Epithelial cell of esophagus (primary cell): Measurements from ENCODE around the gene TARBP2.

ENCODE experiments used
- DNase-seq: peaks from one replicate; pipeline ENCODE4 v3.0.0; 2010; ENCODE audit warnings: low read depth
- H3K4me3 ChIP-seq: 2 replicates; pipeline ENCODE4 v1.5.1; 2011; ENCODE audit warnings: mild to moderate bottlenecking, low read length, control low read depth
- TF ChIP-seq, protein P1 (sequence below): IDR thresholded peaks from 2 replicates; pipeline ENCODE4 v1.5.1; 2011; ENCODE audit warnings: low read depth, mild to moderate bottlenecking, low read length, control low read depth, inconsistent platforms; ENCODE audit not compliant: insufficient read depth; ENCODE audit errors: missing control alignments

The TARBP2 gene

DNA sequence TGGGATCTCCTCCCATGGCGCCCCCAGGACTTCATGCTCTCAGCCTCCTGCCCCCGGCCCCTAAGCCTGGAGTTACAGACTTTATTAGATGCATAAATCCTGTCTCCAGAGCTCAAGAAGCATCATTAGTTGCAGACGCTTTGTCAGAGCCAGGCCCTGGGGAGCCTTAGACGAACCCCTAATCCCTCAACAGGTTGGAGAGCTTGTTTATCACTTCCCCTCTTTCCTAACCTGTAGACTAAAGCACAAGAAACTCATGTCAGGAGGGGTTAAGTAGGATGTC, 6.5 kb downstream of the TARBP2 start:
- TF ChIP-seq, protein P1, sequence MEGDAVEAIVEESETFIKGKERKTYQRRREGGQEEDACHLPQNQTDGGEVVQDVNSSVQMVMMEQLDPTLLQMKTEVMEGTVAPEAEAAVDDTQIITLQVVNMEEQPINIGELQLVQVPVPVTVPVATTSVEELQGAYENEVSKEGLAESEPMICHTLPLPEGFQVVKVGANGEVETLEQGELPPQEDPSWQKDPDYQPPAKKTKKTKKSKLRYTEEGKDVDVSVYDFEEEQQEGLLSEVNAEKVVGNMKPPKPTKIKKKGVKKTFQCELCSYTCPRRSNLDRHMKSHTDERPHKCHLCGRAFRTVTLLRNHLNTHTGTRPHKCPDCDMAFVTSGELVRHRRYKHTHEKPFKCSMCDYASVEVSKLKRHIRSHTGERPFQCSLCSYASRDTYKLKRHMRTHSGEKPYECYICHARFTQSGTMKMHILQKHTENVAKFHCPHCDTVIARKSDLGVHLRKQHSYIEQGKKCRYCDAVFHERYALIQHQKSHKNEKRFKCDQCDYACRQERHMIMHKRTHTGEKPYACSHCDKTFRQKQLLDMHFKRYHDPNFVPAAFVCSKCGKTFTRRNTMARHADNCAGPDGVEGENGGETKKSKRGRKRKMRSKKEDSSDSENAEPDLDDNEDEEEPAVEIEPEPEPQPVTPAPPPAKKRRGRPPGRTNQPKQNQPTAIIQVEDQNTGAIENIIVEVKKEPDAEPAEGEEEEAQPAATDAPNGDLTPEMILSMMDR = no peak
- no peak for DNase-seq
- no peak overlapping the region for H3K4me3 ChIP-seq

DNA sequence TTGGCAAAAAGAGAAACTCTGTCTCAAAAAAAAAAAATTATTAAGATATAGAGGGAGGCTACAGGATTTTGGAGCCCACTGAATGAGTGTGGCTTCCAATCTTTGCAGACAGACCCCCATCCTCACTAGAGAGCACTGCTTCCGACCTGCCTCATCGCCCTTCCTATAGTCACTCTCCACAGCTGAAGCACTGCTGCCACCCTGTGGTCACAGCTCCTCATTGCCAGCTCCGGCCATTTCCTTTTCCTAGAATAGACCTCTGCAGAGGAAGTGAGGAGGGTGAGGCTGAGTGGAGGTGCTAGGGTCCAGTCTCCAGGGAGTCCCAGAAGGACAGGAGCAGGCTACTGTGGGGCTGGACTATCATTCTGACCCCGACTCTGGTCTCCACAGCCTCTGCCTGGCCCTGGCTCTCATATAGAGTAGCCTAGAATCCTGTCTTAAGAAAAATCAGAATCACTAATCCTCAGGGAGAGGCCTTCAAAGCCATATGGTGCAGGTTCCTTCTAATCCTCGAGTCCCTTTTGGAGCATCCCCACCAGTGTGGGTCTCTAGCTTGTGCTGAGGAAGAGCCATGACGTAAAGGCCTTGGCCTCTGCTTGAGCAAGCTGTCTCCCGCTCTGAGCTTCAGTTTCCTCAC, 7.6 kb downstream of the TARBP2 start:
- peak; percentile 75 for DNase-seq
- TF ChIP-seq, protein P1 = peak; percentile 97
- H3K4me3 ChIP-seq = no peak overlapping the region

DNA sequence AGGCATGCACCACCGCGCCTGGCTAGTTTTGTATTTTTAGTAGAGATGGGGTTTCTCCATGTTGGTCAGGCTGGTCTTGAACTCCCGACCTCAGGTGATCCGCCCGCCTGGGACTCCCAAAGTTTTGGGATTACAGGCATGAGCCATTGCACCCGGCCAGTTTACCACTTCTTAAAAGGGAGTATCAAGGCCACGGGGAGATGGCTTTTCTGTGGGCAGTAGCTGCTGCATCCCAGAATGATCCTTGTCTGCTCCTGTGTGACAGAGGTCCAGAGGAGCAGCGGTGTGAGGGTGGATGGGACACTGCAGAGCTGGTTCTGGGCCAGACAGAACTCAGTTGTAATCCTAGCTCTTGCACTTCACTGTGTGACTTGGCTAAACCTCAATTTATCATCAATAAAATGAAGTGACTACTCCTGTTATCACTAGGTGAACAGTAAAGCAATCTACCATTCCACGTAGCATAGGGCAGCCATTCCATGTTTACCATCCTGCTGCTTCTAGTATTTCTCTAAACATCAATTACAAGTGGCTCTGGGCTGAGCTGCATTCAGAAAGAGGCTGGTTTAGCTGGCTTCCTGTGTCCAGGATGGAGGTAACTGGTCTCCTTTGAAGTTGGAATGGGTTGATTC, 9.2 kb downstream of the TARBP2 start:
- no peak overlapping the region for H3K4me3 ChIP-seq
- TF ChIP-seq, protein P1 = no peak
- no peak for DNase-seq

DNA sequence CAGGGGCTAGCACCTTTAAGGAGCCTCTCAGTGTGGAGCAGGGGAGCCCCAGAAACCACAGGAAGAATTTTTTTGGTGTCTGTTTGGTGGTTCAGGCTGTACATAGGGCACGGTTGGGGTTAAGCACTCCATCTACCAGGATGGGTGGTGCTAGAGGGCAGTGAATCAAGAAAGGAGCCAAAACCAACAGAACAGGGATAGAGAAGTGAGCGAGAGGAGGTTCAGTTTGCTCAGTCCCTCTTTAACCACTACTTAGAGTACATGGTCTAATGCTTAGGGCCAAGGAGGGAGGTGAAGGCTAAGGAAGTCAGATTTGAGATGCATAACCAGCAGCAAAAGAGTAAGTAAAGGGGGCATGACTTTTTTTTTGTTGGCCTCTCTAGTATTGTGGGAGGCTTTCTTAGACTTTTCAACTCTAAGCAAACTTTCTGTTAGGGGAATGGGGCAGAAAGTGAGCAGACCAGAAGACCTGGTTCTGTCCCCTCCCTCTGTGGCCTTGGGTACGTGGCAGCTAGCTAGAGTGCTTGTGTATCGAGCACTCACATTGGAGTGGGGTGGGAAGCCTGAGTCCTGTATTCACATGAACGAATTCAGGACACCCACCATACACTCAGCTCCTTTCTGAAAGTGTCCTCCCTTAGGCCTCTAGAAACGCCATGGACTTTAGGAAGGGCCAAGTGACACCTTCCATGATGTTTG, 12.8 kb downstream of the TARBP2 start:
- DNase-seq = no peak
- TF ChIP-seq, protein P1 = no peak
- no peak overlapping the region for H3K4me3 ChIP-seq

DNA sequence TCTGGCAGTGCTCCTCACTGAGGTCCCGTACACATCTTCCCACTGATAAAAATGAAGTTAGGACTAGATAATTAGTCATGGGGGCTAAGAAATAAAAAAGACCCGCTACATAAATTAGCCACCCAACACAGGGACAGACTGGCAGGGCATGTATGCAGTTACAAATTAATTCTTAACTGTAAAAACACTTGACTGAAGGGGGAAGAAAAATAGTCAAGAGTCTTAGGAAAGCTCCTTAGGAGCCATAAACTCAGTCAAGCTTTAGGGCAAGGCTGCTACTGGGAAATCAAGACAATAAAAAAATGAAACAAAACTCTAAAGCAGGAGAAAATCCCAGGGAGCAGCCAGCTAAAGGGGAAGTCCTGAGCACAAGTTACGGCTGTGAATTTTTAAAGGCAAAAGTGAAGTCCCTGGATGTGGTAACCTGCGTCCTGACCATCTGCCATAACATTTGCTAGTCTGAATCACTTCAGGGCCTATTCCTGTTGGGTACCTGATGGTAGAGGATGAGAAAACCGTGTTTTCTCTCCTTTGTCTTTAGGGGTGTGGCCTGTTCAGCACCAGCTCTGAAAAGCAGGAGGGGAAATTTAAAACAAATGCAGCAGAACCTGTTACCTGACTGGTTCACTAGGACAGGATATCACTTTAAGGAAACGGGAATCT, 13.7 kb downstream of the TARBP2 start:
- no peak overlapping the region for H3K4me3 ChIP-seq
- no peak for DNase-seq
- TF ChIP-seq, protein P1 = no peak

DNA sequence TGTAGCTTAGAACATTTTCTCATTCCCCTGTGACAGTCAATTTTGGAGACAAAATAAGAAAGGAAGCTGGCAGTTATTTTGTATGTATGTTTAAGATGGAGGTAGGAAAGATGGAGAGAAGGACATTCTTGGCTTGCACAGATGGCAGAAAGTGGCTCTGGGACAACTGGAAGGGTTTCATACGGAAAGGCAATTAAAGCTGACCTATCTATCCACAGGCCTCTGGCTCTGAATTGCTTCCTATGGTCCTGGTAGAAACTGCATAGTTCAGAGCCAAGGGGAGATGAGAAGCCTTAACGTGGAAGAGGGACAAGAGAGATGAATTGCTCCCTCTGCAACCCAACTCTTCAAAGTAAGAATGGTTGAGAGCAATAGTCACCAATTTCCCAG, 14.2 kb downstream of the TARBP2 start:
- no peak overlapping the region for H3K4me3 ChIP-seq
- DNase-seq = no peak
- TF ChIP-seq, protein P1 = no peak
